ENCODE data around the gene RANBP3.

The RANBP3 gene

DNA sequence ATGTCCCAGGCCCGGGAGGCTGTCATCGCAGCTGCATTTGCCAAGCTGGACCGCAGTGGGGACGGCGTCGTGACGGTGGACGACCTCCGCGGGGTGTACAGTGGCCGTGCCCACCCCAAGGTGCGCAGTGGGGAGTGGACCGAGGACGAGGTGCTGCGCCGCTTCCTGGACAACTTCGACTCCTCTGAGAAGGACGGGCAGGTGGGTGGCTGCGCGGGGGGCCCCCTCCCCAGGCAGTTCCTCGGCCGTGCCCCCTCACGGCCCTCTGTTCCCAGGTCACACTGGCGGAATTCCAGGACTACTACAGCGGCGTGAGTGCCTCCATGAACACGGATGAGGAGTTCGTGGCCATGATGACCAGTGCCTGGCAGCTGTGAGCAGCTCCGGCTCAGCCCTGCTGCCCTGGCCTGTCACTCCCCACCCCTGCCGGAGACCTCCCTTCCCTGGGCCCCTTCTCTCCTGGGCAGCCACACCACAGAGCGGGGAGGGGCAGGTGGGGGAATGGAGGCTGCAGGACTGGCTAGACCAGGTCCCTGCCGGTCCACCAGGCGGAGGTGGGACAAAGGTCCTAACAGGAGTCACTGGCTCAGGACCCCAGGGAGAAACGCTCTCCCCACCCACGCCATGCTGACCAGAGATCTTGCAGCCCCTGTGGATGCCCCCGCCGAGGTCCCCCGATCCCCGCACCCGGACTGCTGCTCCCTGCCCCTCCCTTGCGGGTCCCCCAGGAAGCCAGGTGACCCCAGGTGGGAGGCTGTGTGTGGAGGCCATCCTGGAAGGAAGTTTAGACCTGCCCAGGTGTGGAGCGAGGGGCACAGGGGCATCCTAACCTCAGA, 62.8 kb downstream of the RANBP3 start (continued):
- TF ChIP-seq ZNF354C (tag by site-specific recombination; IDR thresholded peaks at IDR 0.05; ENCODE audit: borderline replicate concordance, low read depth) (no peak), ZNF366 (tag by site-specific recombination; conservative IDR thresholded peaks at IDR 0.05) (no peak), ZNF274 (IDR thresholded peaks at IDR 0.05; ENCODE audit: low read length) (no peak), ZNF274 (tag by site-specific recombination; IDR thresholded peaks at IDR 0.05; ENCODE audit: borderline replicate concordance) (no peak), ZSCAN30 (tag by site-specific recombination; IDR thresholded peaks at IDR 0.05) (no peak), PBX3 (CRISPR knock-in tag; IDR thresholded peaks at IDR 0.05) (peak; percentile 49; the same call in 1 of the 2 replicates), RBAK (tag by site-specific recombination; IDR thresholded peaks at IDR 0.05) (no peak), SP3 (tag by site-specific recombination; IDR thresholded peaks at IDR 0.05) (no peak)
- TF ChIP-seq, protein P1, sequence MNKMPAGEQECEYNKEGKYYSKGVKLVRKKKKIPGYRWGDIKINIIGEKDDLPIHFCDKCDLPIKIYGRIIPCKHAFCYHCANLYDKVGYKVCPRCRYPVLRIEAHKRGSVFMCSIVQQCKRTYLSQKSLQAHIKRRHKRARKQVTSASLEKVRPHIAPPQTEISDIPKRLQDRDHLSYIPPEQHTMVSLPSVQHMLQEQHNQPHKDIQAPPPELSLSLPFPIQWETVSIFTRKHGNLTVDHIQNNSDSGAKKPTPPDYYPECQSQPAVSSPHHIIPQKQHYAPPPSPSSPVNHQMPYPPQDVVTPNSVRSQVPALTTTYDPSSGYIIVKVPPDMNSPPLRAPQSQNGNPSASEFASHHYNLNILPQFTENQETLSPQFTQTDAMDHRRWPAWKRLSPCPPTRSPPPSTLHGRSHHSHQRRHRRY (tag by site-specific recombination; IDR thresholded peaks at IDR 0.05), result no peak
- TF ChIP-seq, protein P2, sequence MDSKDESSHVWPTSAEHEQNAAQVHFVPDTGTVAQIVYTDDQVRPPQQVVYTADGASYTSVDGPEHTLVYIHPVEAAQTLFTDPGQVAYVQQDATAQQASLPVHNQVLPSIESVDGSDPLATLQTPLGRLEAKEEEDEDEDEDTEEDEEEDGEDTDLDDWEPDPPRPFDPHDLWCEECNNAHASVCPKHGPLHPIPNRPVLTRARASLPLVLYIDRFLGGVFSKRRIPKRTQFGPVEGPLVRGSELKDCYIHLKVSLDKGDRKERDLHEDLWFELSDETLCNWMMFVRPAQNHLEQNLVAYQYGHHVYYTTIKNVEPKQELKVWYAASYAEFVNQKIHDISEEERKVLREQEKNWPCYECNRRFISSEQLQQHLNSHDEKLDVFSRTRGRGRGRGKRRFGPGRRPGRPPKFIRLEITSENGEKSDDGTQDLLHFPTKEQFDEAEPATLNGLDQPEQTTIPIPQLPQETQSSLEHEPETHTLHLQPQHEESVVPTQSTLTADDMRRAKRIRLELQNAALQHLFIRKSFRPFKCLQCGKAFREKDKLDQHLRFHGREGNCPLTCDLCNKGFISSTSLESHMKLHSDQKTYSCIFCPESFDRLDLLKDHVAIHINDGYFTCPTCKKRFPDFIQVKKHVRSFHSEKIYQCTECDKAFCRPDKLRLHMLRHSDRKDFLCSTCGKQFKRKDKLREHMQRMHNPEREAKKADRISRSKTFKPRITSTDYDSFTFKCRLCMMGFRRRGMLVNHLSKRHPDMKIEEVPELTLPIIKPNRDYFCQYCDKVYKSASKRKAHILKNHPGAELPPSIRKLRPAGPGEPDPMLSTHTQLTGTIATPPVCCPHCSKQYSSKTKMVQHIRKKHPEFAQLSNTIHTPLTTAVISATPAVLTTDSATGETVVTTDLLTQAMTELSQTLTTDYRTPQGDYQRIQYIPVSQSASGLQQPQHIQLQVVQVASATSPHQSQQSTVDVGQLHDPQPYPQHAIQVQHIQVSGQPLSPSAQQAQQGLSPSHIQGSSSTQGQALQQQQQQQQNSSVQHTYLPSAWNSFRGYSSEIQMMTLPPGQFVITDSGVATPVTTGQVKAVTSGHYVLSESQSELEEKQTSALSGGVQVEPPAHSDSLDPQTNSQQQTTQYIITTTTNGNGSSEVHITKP (tag by site-specific recombination; IDR thresholded peaks at IDR 0.05), result 0 out of 2 replicates have a peak, but pooled peaks have one; percentile 19
- TF ChIP-seq, protein P3, sequence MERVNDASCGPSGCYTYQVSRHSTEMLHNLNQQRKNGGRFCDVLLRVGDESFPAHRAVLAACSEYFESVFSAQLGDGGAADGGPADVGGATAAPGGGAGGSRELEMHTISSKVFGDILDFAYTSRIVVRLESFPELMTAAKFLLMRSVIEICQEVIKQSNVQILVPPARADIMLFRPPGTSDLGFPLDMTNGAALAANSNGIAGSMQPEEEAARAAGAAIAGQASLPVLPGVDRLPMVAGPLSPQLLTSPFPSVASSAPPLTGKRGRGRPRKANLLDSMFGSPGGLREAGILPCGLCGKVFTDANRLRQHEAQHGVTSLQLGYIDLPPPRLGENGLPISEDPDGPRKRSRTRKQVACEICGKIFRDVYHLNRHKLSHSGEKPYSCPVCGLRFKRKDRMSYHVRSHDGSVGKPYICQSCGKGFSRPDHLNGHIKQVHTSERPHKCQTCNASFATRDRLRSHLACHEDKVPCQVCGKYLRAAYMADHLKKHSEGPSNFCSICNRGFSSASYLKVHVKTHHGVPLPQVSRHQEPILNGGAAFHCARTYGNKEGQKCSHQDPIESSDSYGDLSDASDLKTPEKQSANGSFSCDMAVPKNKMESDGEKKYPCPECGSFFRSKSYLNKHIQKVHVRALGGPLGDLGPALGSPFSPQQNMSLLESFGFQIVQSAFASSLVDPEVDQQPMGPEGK (tag by site-specific recombination; IDR thresholded peaks at IDR 0.05), result 0 out of 2 replicates have a peak, but pooled peaks have one; percentile 4

DNA sequence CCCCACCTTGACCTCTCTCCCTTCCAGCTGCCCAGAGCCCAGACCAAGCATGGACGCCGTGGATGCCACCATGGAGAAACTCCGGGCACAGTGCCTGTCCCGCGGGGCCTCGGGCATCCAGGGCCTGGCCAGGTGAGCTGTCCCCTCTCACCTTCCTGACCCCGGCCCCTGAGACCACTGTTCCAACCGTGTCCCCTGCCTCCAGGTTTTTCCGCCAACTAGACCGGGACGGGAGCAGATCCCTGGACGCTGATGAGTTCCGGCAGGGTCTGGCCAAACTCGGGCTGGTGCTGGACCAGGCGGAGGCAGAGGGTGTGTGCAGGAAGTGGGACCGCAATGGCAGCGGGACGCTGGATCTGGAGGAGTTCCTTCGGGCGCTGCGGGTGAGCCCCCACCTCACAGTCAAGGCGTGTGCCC, 63.6 kb downstream of the RANBP3 start:
- ChIA-PET POLR2A (no interaction called here), CTCF (interaction anchor here (0.6 to 0.9 kb wide), 2 partner anchors 108 to 603 kb away, joined by 3 read pairs; no protein-coding TSS in a partner anchor)
- no peak overlapping the region for H3K27ac ChIP-seq (ENCODE audit: extremely low read depth, low read depth, low read length)
- no peak for TF ChIP-seq ZNF366 (tag by site-specific recombination; conservative IDR thresholded peaks at IDR 0.05)
- no peak for TF ChIP-seq GLI4 (tag by site-specific recombination; IDR thresholded peaks at IDR 0.05)
- TF ChIP-seq FEZF1 (tag by site-specific recombination; IDR thresholded peaks at IDR 0.05), result no peak
- no peak for TF ChIP-seq REPIN1 (tag by site-specific recombination; IDR thresholded peaks at IDR 0.05; ENCODE audit: low read depth)
- no peak for TF ChIP-seq SCRT2 (tag by site-specific recombination; IDR thresholded peaks at IDR 0.05)
- TF ChIP-seq SETDB1 (IDR thresholded peaks at IDR 0.05; ENCODE audit: insufficient read length, low read length), result no peak
- no peak for TF ChIP-seq EGR2 (tag by site-specific recombination; IDR thresholded peaks at IDR 0.05; ENCODE audit: low read depth)
- no peak for TF ChIP-seq ZXDB (tag by site-specific recombination; IDR thresholded peaks at IDR 0.05)
- TF ChIP-seq MYNN (tag by site-specific recombination; IDR thresholded peaks at IDR 0.05; ENCODE audit: borderline replicate concordance), result no peak
- TF ChIP-seq, protein P4, sequence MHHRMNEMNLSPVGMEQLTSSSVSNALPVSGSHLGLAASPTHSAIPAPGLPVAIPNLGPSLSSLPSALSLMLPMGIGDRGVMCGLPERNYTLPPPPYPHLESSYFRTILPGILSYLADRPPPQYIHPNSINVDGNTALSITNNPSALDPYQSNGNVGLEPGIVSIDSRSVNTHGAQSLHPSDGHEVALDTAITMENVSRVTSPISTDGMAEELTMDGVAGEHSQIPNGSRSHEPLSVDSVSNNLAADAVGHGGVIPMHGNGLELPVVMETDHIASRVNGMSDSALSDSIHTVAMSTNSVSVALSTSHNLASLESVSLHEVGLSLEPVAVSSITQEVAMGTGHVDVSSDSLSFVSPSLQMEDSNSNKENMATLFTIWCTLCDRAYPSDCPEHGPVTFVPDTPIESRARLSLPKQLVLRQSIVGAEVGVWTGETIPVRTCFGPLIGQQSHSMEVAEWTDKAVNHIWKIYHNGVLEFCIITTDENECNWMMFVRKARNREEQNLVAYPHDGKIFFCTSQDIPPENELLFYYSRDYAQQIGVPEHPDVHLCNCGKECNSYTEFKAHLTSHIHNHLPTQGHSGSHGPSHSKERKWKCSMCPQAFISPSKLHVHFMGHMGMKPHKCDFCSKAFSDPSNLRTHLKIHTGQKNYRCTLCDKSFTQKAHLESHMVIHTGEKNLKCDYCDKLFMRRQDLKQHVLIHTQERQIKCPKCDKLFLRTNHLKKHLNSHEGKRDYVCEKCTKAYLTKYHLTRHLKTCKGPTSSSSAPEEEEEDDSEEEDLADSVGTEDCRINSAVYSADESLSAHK (tag by site-specific recombination; IDR thresholded peaks at IDR 0.05), result no peak
- no peak for TF ChIP-seq KLF17 (tag by site-specific recombination; IDR thresholded peaks at IDR 0.05)

More for the DNA sequence above, 63.6 kb downstream of the RANBP3 start:
- H3K4me3 ChIP-seq (ENCODE audit: low read depth, low read length), result no peak overlapping the region
- no peaks in the 10 kb centered on the region for H3K4me1 ChIP-seq (ENCODE audit: control insufficient read depth, insufficient read depth, low read length)
- H3K9me3 ChIP-seq (ENCODE audit: control insufficient read depth, insufficient read depth, low read depth, low read length), result no peaks in the 10 kb centered on the region
- H3K36me3 ChIP-seq (ENCODE audit: control insufficient read depth in 2 of 2, insufficient read depth in 1 of 2, low read length in 2 of 2), result peaks cover under 1 to 58% of the 10 kb centered on the region in 2 experiments; a peak in 2 of 3 replicates
